Suprapubic skin (tissue), 4 donors: ENCODE measurements around the gene CKLF. TPM values are rescaled to one million over a fixed set of nuclear protein-coding genes. Genes with fewer than 3 reads are reported as not detected.

Source experiments
- DNase-seq, 2 donors: peaks; one replicate each; pipeline ENCODE4 v3.0.0-alpha.2; 2019; ENCODE audit warnings: low spot score in 2 of 2
- H3K27ac ChIP-seq: fragments of 200-600 bp; sonication (generic); one replicate; pipeline ENCODE4 v1.5.1; 2019
- H3K27me3 ChIP-seq: fragments of 200-600 bp; sonication (generic); one replicate; pipeline ENCODE4 v1.5.1; 2019
- H3K36me3 ChIP-seq: fragments of 200-600 bp; sonication (generic); one replicate; pipeline ENCODE4 v1.5.1; 2019
- H3K4me1 ChIP-seq: fragments of 200-600 bp; sonication (generic); one replicate; pipeline ENCODE4 v1.5.1; 2019
- H3K4me3 ChIP-seq: fragments of 200-600 bp; sonication (generic); one replicate; pipeline ENCODE4 v1.5.1; 2019; ENCODE audit warnings: mild to moderate bottlenecking
- H3K9me3 ChIP-seq: fragments of 200-600 bp; sonication (generic); one replicate; pipeline ENCODE4 v1.5.1; 2019
- CTCF ChIP-seq, 2 donors: fragments of 200-600 bp in 1 of 2; fragments of 450-650 bp in 1 of 2; sonication (generic) in 1 of 2; IDR thresholded peaks; one replicate each; pipeline ENCODE4 v1.5.1; 2016 to 2019; ENCODE audit warnings: antibody characterized with exemption in 2 of 2, mild to moderate bottlenecking in 1 of 2, moderate library complexity in 1 of 2
- EP300 ChIP-seq: sonication (generic); formaldehyde crosslinking; IDR thresholded peaks from one replicate; pipeline ENCODE4 v1.6.1; 2017; ENCODE audit warnings: antibody characterized with exemption
- POLR2A ChIP-seq, 2 donors: fragments of 450-650 bp; IDR thresholded peaks; one replicate each; pipeline ENCODE4 v1.6.1; 2017; ENCODE audit warnings: antibody characterized with exemption in 2 of 2, mild to moderate bottlenecking in 2 of 2, moderate library complexity in 2 of 2
- POLR2AphosphoS5 ChIP-seq, 3 donors: sonication (generic); formaldehyde crosslinking; IDR thresholded peaks; one replicate each; pipeline ENCODE4 v1.6.1; 2017; ENCODE audit warnings: antibody characterized with exemption in 3 of 3
- WGBS: methylation state at CpG from one replicate; pipeline ENCODE4 v1.1.5; 2018; 5-methylcytosine and 5-hydroxymethylcytosine counted together
- total RNA-seq, 4 donors: library from RNA; depleted of rRNA; stranded (reverse); fragments of >200 nt; gene quantifications; one replicate each; pipeline ENCODE4 v1.1.0, GENCODE V29; 2016

Gene CKLF
- total RNA-seq, 4 donors from 2014 or later = 15.4 to 33.7 (median 21.4) TPM

- no peaks in the 10 kb centered on the region for H3K27me3 ChIP-seq
- H3K4me1 ChIP-seq = peaks cover 53% of the 10 kb centered on the region
- 56% methylated on average over 9 of the region's 9 CpGs for WGBS
- H3K27ac ChIP-seq = peak overlapping the region; percentile 92
- peak in 1 of 2 donors; percentile 55 for DNase-seq
- H3K4me3 ChIP-seq = peak overlapping the region; percentile 71
- H3K36me3 ChIP-seq = peaks cover 9% of the 10 kb centered on the region
- TF ChIP-seq POLR2A (IDR thresholded peaks at IDR 0.05) (no peak), EP300 (no peak), CTCF (IDR thresholded peaks at IDR 0.05) (no peak), POLR2AphosphoS5 (IDR thresholded peaks at IDR 0.05) (no peak)
- no peaks in the 10 kb centered on the region for H3K9me3 ChIP-seq
Observed at GRCh38 chr16:66548868-66549267, 3.5 kb upstream of the CKLF start.

GRCh38 chr16:66549284-66550131, 2.9 kb upstream of the CKLF start, which contains the start of gene TK2:
Gene TK2 (minus strand): TSS chr16:66550122. CDS start chr16:66550061, 61 bp downstream.
- Histone ChIP-seq H3K27ac (peak within 1 kb of the TSS; percentile 92), H3K9me3 (no peaks in the 10 kb centered on the region), H3K36me3 (peaks cover 7% of the 10 kb centered on the region), H3K27me3 (no peaks in the 10 kb centered on the region), H3K4me3 (peak within 1 kb of the TSS; percentile 71), H3K4me1 (peaks cover 56% of the 10 kb centered on the region)
- TF ChIP-seq CTCF (IDR thresholded peaks at IDR 0.05) (no peak), POLR2A (IDR thresholded peaks at IDR 0.05) (peak in 1 of 2 donors; percentile 72)
- DNase-seq = peak; percentile 76 to 86
- WGBS = 26% methylated on average over 3 of the region's 80 CpGs

- H3K9me3 ChIP-seq = no peaks in the 10 kb centered on the region
- H3K4me3 ChIP-seq = peak overlapping the region; percentile 56
- H3K36me3 ChIP-seq = no peaks in the 10 kb centered on the region
- peaks cover 62% of the 10 kb centered on the region for H3K4me1 ChIP-seq
- H3K27me3 ChIP-seq = no peaks in the 10 kb centered on the region
- no peak for DNase-seq
- TF ChIP-seq POLR2AphosphoS5 (IDR thresholded peaks at IDR 0.05) (no peak), POLR2A (IDR thresholded peaks at IDR 0.05) (no peak), CTCF (IDR thresholded peaks at IDR 0.05) (peak in 1 of 2 donors; percentile 15)
- 25% methylated on average over 6 of the region's 6 CpGs for WGBS
- peak overlapping the region; percentile 88 for H3K27ac ChIP-seq
Observed at GRCh38 chr16:66551348-66551759, 1.0 kb upstream of the CKLF start.

GRCh38 chr16:66551788-66552285, 539 bp upstream of the CKLF start:
- Histone ChIP-seq H3K27me3 (no peaks in the 10 kb centered on the region), H3K27ac (peak overlapping the region; percentile 88), H3K9me3 (no peaks in the 10 kb centered on the region), H3K4me1 (peaks cover 62% of the 10 kb centered on the region), H3K4me3 (peak overlapping the region; percentile 56), H3K36me3 (no peaks in the 10 kb centered on the region)
- no peak for DNase-seq
- TF ChIP-seq EP300 = no peak
- TF ChIP-seq CTCF (IDR thresholded peaks at IDR 0.05) = no peak
- TF ChIP-seq POLR2A (IDR thresholded peaks at IDR 0.05) = no peak
- TF ChIP-seq POLR2AphosphoS5 (IDR thresholded peaks at IDR 0.05) = no peak
- 21% methylated on average over 8 of the region's 8 CpGs for WGBS

- WGBS = 19% methylated on average over 8 of the region's 8 CpGs
- H3K36me3 ChIP-seq = peaks cover 3% of the 10 kb centered on the region
- H3K4me1 ChIP-seq = peaks cover 54% of the 10 kb centered on the region
- no peak for TF ChIP-seq CTCF (IDR thresholded peaks at IDR 0.05)
- H3K27ac ChIP-seq = no peak overlapping the region
- no peaks in the 10 kb centered on the region for H3K9me3 ChIP-seq
- DNase-seq = no peak
- H3K4me3 ChIP-seq = peak overlapping the region; percentile 56
- H3K27me3 ChIP-seq = no peaks in the 10 kb centered on the region
Observed at GRCh38 chr16:66553223-66553622, 847 bp downstream of the CKLF start.
